Activated CD4-positive, CD25-positive, alpha-beta regulatory T cell (primary cell): ENCODE measurements around the gene JCHAIN.
"Not testable (repeated sequence)": the region's sequence is repeated elsewhere in the genome, so short reads cannot be mapped to it uniquely, and the experiment has no call there.

ENCODE experiments used
- DNase-seq, 4 experiments: peaks; one replicate each; lab custom pipeline; 2025; lab: John Stamatoyannopoulos, UW

JCHAIN gene

GRCh38 chr4:70688795-70689231 lies 22.5 kb upstream of the JCHAIN start:
- no peak for DNase-seq

GRCh38 chr4:70687821-70688794 lies 21.8 kb upstream of the JCHAIN start, which contains the start of gene UTP3:
Gene UTP3, plus strand, starts transcription at chr4:70688532. Its CDS starts 146 bp downstream, at chr4:70688678.
- peak; percentile 79 to 89 (median 82) for DNase-seq

GRCh38 chr4:70687392-70687791 lies 21.1 kb upstream of the JCHAIN start:
- peak in 1 of 4 experiments; percentile 4 for DNase-seq

- DNase-seq, result not testable (repeated sequence)
These were observed 15.8 kb upstream of the JCHAIN start for GRCh38 chr4:70682142-70682541.

- no peak for DNase-seq
These were observed 15.4 kb upstream of the JCHAIN start for GRCh38 chr4:70681704-70682103.

- no peak for DNase-seq
These were observed 14.6 kb upstream of the JCHAIN start for GRCh38 chr4:70680934-70681333.

- DNase-seq, result no peak
These were observed 12.2 kb upstream of the JCHAIN start for GRCh38 chr4:70678383-70678999.

GRCh38 chr4:70676554-70677090 lies 10.3 kb upstream of the JCHAIN start:
- DNase-seq, result no peak

GRCh38 chr4:70674731-70675130 lies 8.4 kb upstream of the JCHAIN start:
- no peak for DNase-seq

- no peak for DNase-seq
These were observed 7.9 kb upstream of the JCHAIN start for GRCh38 chr4:70674191-70674590.

GRCh38 chr4:70671091-70671490 lies 4.8 kb upstream of the JCHAIN start:
- no peak for DNase-seq

GRCh38 chr4:70670332-70671014 lies 4.2 kb upstream of the JCHAIN start:
- DNase-seq, result no peak

GRCh38 chr4:70667740-70668535 lies 1.6 kb upstream of the JCHAIN start:
- no peak for DNase-seq

- DNase-seq, result not testable (repeated sequence)
These were observed 4.9 kb downstream of the JCHAIN start for GRCh38 chr4:70661309-70661922.

GRCh38 chr4:70660106-70660505 lies 6.2 kb downstream of the JCHAIN start:
- no peak for DNase-seq

- no peak for DNase-seq
These were observed 7.9 kb downstream of the JCHAIN start for GRCh38 chr4:70658418-70658817.

- DNase-seq, result no peak
These were observed 9.0 kb downstream of the JCHAIN start for GRCh38 chr4:70657326-70657725.

- no peak for DNase-seq
These were observed 11.7 kb downstream of the JCHAIN start for GRCh38 chr4:70654605-70655011.

GRCh38 chr4:70651864-70652506 lies 14.3 kb downstream of the JCHAIN start:
- no peak for DNase-seq

- DNase-seq, result not testable (repeated sequence)
These were observed 15.6 kb downstream of the JCHAIN start for GRCh38 chr4:70650741-70651140.
